ENCODE results near the gene STIM2. TPM values are rescaled to one million over a fixed set of nuclear protein-coding genes. Genes with fewer than 3 reads are reported as not detected.

STIM2 gene
- total RNA-seq, 6 experiments from 2014 or later = 9.1 to 14.6 (median 9.6) TPM

DNA sequence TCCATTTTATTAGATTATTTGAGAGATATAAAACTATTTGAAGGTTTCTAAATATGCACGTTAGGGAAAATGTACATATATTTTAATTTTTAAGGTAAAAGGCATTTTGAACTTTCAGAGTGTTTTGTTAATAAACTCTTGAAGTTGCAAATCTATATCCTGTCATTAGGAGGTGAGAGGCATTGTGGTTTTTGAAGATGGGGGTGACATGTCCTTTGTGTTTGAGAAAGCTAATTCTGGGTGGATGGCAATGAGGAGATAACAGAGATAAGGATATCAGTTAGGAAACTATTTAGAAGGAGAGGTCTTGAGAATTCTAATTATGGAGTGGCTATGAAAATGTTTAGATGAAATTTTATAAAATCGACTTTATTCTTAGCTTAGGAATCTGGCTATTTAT is 6.1 kb downstream of the STIM2 start:
- TF ChIP-seq, protein P1, sequence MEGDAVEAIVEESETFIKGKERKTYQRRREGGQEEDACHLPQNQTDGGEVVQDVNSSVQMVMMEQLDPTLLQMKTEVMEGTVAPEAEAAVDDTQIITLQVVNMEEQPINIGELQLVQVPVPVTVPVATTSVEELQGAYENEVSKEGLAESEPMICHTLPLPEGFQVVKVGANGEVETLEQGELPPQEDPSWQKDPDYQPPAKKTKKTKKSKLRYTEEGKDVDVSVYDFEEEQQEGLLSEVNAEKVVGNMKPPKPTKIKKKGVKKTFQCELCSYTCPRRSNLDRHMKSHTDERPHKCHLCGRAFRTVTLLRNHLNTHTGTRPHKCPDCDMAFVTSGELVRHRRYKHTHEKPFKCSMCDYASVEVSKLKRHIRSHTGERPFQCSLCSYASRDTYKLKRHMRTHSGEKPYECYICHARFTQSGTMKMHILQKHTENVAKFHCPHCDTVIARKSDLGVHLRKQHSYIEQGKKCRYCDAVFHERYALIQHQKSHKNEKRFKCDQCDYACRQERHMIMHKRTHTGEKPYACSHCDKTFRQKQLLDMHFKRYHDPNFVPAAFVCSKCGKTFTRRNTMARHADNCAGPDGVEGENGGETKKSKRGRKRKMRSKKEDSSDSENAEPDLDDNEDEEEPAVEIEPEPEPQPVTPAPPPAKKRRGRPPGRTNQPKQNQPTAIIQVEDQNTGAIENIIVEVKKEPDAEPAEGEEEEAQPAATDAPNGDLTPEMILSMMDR (IDR thresholded peaks at IDR 0.05) = no peak
- no peak for TF ChIP-seq POLR2A (IDR thresholded peaks at IDR 0.05)
- Histone ChIP-seq H3K9me3 (no peaks in the 10 kb centered on the region), H3K36me3 (no peaks in the 10 kb centered on the region), H3K4me3 (no peak overlapping the region), H3K4me1 (peaks cover 0 to 8% (median 0%) of the 10 kb centered on the region in 4 donors), H3K27me3 (no peaks in the 10 kb centered on the region), H3K27ac (no peak overlapping the region)
- ATAC-seq = no peak
- 71% methylated on average over 2 of the region's 2 CpGs for WGBS (ENCODE audit: insufficient coverage, low coverage, low lambda C conversion rate, missing lambda C conversion rate)
- no peak for DNase-seq
- intact Hi-C loops (cut with DNase I) = no loop called here

DNA sequence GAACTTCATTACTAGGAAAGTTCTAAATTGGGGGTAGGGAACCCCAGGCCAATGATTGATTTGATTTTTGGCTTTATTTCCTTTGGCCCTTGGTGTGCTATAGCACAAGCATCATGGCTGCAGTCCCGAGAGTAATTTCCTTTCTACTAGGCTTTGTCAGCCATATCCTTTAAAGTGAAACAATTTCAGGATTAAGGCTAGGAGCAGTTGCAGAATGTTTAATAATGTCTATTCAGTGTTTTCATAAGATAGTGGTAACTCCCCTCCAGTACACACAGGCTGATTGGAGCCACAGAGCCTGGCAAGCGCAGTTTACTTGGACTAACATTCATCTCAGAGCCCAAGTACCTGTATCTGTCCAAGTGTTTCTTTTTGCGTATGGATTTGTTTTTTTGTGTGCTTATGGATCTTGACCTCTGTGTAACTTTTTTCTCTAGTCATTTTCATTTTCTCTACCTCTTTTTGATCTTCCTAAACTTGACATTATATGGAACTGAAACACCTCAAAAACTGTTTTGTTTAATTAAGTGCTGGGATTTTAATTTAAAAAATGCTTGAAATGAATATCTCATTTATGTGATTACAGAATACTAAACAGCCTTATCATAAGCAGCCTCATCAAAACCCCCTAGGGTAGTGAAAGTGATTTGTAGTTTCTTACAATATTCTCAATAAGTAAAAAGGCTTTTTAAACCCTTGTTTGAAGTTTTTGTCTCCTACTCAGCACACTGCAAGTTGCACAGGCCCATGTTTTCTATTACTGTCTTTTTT is 7.5 kb downstream of the STIM2 start:
- 64% methylated on average over 3 of the region's 3 CpGs for WGBS (ENCODE audit: insufficient coverage, low coverage, low lambda C conversion rate, missing lambda C conversion rate)
- no peaks in the 10 kb centered on the region for H3K27me3 ChIP-seq
- intact Hi-C loops (cut with DNase I) = no loop called here
- H3K4me1 ChIP-seq = no peaks in the 10 kb centered on the region
- no peak overlapping the region for H3K4me3 ChIP-seq
- no peaks in the 10 kb centered on the region for H3K9me3 ChIP-seq
- DNase-seq (no peak), ATAC-seq (peak; percentile 39 to 63 (median 54))
- no peaks in the 10 kb centered on the region for H3K36me3 ChIP-seq
- no peak overlapping the region for H3K27ac ChIP-seq
- no peak for TF ChIP-seq POLR2A (IDR thresholded peaks at IDR 0.05)
- TF ChIP-seq, protein P1 (IDR thresholded peaks at IDR 0.05) = no peak

DNA sequence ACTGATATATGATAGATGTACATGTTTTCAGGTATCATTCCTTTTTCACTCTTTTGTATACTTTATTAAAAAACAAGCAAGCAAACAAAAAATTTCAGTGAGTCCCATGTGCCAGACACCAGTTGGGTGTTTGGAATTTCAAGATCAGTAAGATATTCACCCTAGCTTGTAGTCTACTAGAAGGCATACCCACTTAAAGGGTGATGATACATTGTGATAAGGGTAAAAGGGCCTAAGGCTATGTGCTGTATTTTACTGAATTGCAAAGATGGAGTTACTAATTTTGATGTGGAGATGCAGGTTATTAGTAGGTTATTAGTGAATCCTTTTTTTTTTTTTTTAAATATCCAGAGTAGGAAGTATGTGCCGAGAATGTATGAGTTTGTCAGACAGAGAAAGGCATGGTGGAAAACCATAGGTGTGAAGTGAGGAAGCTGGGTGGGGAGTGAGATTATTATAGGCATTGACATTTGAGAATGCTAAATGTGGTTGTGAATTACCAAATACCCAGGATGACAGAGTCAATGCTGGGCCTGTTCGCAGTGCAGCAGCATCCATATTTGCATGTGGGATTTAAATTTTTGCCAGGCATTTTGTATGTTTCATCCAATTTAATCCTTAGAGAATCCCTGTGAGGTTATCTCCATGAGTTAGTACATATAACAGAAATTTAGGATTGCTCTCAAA is 10.1 kb downstream of the STIM2 start:
- Histone ChIP-seq H3K36me3 (no peaks in the 10 kb centered on the region), H3K9me3 (no peaks in the 10 kb centered on the region), H3K27me3 (no peaks in the 10 kb centered on the region), H3K4me1 (no peaks in the 10 kb centered on the region), H3K27ac (no peak overlapping the region), H3K4me3 (no peak overlapping the region)
- DNase-seq (no peak), ATAC-seq (no peak)
- TF ChIP-seq, protein P1 (IDR thresholded peaks at IDR 0.05) = no peak
- WGBS (ENCODE audit: insufficient coverage, low coverage, low lambda C conversion rate, missing lambda C conversion rate) = 95% methylated on average over 2 of the region's 2 CpGs
- intact Hi-C loops (cut with DNase I) = no loop called here

DNA sequence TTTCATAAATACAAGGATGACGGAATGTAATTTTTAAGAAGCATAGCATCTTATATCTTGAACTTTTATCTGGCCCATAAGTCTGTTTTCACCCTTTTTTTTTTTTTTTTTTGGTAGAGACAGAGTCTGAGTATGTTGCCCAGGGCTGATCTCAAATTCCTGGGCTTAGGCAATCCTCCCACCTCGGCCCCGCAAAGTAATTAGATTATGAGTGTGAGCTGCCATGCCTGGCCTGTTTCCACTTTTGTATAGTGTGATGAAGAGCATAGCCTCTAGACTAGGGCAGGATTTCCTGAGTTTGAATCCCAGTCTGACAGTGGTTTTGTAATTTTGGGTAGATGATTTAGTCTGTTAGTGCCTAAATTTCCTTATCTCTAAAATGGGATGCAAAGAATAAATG is 11.0 kb downstream of the STIM2 start:
- ATAC-seq (no peak), DNase-seq (no peak)
- H3K27ac ChIP-seq = no peak overlapping the region
- no peaks in the 10 kb centered on the region for H3K4me1 ChIP-seq
- intact Hi-C loops (cut with DNase I) = no loop called here
- no peak overlapping the region for H3K4me3 ChIP-seq
- H3K36me3 ChIP-seq = no peaks in the 10 kb centered on the region
- H3K9me3 ChIP-seq = no peaks in the 10 kb centered on the region
- WGBS (ENCODE audit: insufficient coverage, low coverage, low lambda C conversion rate, missing lambda C conversion rate) = 56% methylated on average over 3 of the region's 3 CpGs
- TF ChIP-seq, protein P1 (IDR thresholded peaks at IDR 0.05) = no peak
- TF ChIP-seq POLR2A (IDR thresholded peaks at IDR 0.05) = no peak
- H3K27me3 ChIP-seq = no peaks in the 10 kb centered on the region

Data from right lobe of liver (tissue), 6 donors.